ENCODE measurements around the gene GRM7.

GRM7 gene

DNA sequence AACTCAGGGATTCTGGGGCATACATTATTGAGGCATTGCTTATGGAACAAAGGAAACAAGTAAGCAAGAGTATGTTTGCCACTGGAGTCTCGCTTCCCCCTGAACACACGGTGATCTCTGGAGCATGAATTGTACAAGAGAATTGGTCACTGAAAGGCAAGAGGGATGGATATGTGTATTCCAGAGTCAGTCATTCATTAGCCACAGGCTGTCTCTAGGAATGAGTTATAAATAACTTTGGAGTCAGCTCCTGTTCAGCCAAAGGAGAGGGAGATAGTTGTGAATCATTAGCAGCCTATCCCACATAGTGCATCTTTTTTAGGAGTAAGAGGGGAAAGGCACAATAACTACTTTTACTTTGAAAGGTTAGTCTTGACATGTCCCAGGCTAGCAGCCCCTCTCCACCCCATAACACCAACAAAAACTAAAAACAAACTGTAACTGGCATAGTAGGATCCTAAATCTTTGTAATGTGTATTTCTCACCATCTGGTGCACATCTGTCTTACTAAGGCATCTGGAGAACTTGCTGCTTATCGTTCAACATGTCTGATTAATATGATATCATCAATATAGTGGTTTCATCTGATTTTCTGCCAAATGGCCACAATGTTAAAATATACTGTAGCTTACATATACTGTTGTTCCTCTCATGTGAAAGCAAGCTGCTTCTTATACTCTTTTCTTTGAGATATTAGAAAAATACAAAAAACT, 462.2 kb downstream of the GRM7 start:
- DNase-seq = no peak

DNA sequence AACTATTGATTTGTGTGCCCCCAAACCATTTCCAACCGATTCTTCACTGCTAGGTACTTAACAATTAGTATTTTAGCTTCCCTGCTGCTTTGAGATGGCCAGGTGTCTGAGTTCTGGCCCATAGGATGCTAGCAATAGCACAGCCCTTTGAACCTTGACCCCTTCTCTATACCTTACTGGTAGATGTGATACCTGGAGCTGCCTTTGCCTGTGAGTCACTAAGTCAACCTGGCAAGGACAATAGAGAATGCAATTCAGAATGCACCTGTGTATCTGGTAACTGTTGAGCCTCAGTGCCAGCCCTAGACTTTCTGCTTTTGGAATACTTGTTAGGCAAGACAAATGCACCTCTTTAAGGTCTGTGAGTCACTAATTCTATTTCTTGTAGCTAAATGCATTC, 467.4 kb downstream of the GRM7 start:
- no peak for DNase-seq

DNA sequence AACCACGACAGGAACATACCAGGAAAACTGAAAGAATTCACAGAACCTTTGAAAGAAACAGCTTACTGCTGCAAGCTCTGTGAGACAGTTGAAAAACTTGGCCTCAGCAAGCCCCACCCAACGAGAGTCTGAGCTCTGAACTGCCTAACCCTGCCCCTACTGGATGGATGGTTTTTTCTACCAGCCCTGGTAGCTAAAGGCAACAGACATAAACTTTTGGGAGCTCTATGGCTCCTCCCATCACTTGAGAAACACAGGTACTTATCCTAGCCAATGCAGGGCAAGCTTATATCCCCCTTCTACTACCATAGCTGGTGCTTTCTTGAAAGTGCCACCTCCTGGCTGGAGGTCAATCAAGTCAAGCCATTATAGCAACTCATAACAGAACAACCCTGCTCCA, 471.8 kb downstream of the GRM7 start:
- DNase-seq = no peak

DNA sequence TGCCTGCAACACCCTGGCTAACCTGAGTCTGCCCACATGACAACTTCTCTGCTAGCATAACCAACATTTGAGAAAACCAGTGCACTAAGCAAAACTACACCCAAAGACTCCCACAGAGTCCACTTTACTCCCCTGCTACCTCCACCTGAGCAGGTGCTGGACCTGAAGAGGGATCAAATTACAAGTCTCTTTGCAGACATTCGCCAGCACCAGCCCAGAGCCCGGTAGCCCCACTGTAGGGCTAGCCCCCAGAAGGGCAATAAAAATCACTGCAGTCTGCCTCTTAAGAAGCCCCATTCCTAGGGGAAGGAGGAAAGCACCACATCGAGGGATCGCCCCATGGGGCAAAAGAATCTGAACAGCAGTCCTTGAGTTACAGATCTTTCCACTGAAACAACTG, 472.2 kb downstream of the GRM7 start:
- DNase-seq = no peak

DNA sequence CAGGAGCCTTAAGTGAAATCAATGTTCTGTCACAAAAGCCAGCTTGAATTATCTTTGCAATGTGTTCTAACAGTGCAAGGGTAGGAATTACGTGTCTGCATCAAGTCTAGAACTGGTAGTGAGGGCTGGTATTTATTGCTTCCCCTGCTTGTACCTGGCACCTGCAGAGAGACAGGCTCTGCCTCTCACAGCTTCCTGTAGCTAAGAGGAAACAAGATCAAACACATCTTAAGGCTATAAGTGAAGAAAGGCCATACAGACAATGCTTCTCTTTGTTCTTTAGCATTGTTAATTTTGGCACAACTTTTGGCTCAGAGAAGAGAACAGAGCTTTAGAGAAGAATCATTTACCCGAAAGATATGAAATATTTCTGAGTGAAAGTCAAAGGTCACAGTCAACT, 479.9 kb downstream of the GRM7 start:
- DNase-seq = no peak

DNA sequence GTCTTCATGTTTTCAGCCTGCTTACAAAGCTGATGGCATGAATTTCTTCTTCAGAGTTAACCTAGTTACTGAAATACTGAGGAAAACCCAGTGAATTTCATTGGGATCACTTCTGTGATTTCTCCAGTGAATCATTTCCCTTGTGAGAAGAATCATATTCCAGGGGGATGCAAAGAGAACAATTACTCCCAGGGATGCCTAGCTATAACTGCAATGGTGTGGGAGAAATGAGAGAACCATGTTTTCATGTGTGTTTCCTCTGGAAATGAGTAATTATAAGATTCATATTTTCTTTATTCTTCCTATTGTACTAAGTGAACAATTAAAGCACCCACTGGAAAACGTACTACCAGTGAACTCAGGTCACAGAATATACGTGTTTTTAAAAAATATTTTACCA, 485.4 kb downstream of the GRM7 start:
- no peak for DNase-seq

GRCh38 chr3:7357101-7357500, 496.2 kb downstream of the GRM7 start:
- no peak for DNase-seq

DNA sequence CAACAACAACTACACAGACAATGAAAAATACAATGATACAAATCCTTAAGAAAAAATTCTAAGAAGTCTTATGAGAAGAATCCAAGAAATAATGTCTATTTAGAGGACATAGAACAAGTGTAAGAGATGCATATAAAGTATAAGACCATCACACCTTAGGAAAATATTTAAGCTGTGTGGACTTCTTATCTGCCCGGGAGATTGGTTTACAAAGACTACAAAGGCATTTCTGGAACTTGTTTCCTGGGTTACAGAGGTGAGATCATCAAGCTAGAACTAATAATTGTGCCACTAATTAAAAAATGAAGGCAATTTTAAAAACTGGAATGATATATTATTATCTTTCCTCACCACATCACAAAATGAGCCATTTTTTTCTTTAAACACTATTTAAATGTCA, 507.1 kb downstream of the GRM7 start:
- DNase-seq = no peak

- DNase-seq = no peak
Measured at GRCh38 chr3:7368597-7368996, 507.7 kb downstream of the GRM7 start.

- no peak for DNase-seq
Measured at GRCh38 chr3:7371693-7372572, 511.0 kb downstream of the GRM7 start.

DNA sequence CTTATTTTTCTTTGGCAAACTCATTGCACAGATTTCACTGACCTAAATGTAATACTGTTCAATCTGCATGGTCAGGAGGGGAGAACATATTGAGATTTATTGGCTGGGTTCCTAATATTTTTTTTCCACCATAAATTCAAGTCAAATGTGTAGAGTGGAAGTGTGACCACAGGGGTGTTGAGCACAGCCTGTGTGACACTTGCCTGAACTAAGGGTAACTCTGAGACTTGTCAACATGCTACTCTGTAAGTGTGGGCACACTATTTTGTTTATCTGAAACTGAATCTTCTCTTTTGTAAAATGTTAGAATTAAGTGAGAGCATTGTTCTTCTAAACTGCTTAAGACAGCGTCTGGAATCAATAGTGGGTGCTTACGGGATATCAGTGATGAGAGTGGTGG, 516.2 kb downstream of the GRM7 start:
- DNase-seq = no peak

- DNase-seq = no peak
Measured at GRCh38 chr3:7381741-7382140, 520.8 kb downstream of the GRM7 start.

GRCh38 chr3:7382293-7383010, 521.5 kb downstream of the GRM7 start:
- DNase-seq = no peak

- no peak for DNase-seq
Measured at GRCh38 chr3:7385635-7386034, 524.7 kb downstream of the GRM7 start.

- no peak for DNase-seq
Measured at GRCh38 chr3:7388026-7388425, 527.1 kb downstream of the GRM7 start.

GRCh38 chr3:7392206-7392605, 531.3 kb downstream of the GRM7 start:
- DNase-seq = no peak

DNA sequence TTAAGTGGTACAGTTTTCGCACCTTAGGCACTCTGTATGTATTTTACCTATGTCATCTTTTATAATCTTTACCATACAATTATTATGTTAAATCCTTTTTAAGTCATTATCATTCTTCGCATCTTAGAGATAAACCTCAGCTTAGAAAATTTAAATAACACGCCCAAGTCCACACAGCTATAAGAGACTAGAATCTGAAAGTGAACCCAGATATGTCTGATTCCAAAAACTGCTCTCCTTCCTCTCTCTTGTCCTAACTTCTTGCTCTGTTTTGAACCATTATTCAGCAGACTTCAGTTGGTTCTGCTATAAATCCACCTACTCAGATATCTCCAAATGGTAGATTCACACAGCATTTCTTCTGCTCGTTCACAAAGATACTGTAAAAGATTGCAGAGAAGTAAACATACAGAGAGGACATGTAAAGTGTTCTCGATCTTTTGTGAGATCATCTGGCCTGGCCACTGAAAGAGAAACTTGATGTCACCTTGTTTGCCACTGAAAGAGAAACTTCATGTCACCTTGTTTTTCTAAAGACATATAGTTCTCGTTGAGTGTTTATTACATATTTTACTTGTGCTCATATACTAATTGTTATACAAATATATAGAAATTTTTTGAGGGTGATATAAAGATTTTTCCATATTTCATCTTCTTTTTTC, 533.2 kb downstream of the GRM7 start:
- DNase-seq = no peak

- no peak for DNase-seq
Measured at GRCh38 chr3:7396534-7396933, 535.6 kb downstream of the GRM7 start.

GRCh38 chr3:7397097-7397496, 536.2 kb downstream of the GRM7 start:
- no peak for DNase-seq

GRCh38 chr3:7400360-7400759, 539.4 kb downstream of the GRM7 start:
- no peak for DNase-seq

DNA sequence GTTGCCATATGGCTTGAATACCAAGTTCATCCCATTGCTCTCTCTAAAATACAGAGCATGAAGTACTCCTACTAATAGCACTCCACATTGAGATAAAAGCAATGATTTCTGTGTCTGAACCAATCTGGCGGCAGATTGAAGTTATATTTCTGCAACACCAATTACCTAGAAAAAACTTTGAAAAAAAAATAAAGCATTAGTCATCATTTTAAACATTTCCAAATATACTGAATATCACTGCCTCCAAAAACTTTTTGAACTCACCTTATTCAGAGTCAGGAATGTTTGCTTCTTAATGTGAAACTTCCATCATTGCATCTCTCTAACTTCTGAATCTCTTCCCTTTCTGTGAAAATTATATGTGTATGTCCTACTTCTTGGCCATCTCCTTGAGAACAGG, 540.5 kb downstream of the GRM7 start:
- DNase-seq = no peak

GRCh38 chr3:7407107-7407506, 546.2 kb downstream of the GRM7 start:
- DNase-seq = no peak

- no peak for DNase-seq
Measured at GRCh38 chr3:7410782-7411181, 549.9 kb downstream of the GRM7 start.

All from activated CD8-positive, alpha-beta memory T cell treated with anti-CD3 and anti-CD28 coated beads for 24 hours (primary cell).